Omental fat pad (tissue), 4 donors: ENCODE data around the gene DARS1. TPM values are rescaled to one million over a fixed set of nuclear protein-coding genes. Genes with fewer than 3 reads are reported as not detected.

Experiments used
- ATAC-seq: fragments of 150-250 bp; one replicate; pipeline ENCODE4 v1.9.1; 2016; ENCODE audit warnings: mild to moderate bottlenecking, moderate library complexity; ENCODE audit not compliant: low FRiP score
- DNase-seq: peaks from one replicate; pipeline ENCODE4 v3.0.0-alpha.2; 2019; ENCODE audit warnings: low spot score
- total RNA-seq, 4 donors: library from RNA; depleted of rRNA; stranded (reverse); fragments of >200 nt; gene quantifications; one replicate each; pipeline ENCODE4 v1.1.0, GENCODE V29; 2016
- TF ChIP-seq, protein P1 (sequence below), 3 donors: fragments of 450-650 bp; IDR thresholded peaks; one replicate each; pipeline ENCODE4 v1.5.1; 2016 to 2017; ENCODE audit warnings: antibody characterized with exemption in 3 of 3, mild to moderate bottlenecking in 3 of 3, moderate library complexity in 2 of 3

DARS1 gene
- total RNA-seq, 4 donors from 2014 or later: 59.3 to 76.3 (median 68.2) TPM

- TF ChIP-seq, protein P1, sequence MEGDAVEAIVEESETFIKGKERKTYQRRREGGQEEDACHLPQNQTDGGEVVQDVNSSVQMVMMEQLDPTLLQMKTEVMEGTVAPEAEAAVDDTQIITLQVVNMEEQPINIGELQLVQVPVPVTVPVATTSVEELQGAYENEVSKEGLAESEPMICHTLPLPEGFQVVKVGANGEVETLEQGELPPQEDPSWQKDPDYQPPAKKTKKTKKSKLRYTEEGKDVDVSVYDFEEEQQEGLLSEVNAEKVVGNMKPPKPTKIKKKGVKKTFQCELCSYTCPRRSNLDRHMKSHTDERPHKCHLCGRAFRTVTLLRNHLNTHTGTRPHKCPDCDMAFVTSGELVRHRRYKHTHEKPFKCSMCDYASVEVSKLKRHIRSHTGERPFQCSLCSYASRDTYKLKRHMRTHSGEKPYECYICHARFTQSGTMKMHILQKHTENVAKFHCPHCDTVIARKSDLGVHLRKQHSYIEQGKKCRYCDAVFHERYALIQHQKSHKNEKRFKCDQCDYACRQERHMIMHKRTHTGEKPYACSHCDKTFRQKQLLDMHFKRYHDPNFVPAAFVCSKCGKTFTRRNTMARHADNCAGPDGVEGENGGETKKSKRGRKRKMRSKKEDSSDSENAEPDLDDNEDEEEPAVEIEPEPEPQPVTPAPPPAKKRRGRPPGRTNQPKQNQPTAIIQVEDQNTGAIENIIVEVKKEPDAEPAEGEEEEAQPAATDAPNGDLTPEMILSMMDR (IDR thresholded peaks at IDR 0.05): no peak
- ATAC-seq (no peak), DNase-seq (no peak)
Observed at GRCh38 chr2:135931776-135932443, 53.5 kb downstream of the DARS1 start.

DNA sequence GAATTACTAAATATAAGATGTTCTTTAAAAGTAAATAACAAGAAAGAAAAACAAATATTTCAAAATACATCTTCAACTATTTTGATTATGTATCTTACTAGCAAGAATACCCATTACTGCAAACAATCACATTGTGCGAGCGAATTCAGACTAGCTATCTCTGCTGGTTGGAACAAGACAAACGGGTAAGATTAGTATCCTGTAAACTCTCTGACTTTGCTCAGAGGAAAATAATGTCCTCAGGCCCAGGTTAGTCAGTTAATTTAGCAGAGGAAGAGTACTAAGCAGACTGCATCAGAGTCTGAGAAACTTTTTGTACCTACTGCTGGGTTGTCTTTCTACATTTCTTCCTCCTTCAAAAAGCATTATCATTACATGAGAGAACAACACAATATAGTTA, 58.8 kb downstream of the DARS1 start:
- TF ChIP-seq, protein P1 (IDR thresholded peaks at IDR 0.05): no peak
- ATAC-seq (no peak), DNase-seq (no peak)

DNA sequence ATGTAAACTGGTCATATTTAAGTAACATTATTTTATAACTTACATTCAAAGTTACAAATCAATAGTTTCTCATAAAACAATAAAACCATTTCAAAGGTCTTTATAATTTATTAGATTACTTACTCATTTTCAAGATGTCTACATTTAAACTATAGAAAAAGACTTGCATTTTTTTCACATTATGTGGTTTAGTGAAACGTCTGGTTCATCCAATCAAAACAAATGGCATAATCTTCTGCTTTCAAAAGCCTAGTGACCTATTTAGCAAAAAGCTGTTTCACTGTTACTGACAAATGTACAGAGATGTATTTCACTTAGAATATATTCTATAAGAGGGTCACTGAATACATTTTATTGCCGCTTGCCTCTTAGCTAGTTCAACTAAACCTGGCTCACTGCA, 59.9 kb downstream of the DARS1 start:
- TF ChIP-seq, protein P1 (IDR thresholded peaks at IDR 0.05): no peak
- ATAC-seq: no peak
- DNase-seq: no peak

- ATAC-seq (no peak), DNase-seq (no peak)
- TF ChIP-seq, protein P1 (IDR thresholded peaks at IDR 0.05): no peak
Observed at GRCh38 chr2:135916207-135916606, 69.2 kb downstream of the DARS1 start.

- DNase-seq (no peak), ATAC-seq (no peak)
- TF ChIP-seq, protein P1 (IDR thresholded peaks at IDR 0.05): no peak
Observed at GRCh38 chr2:135914485-135914884, 70.9 kb downstream of the DARS1 start.

DNA sequence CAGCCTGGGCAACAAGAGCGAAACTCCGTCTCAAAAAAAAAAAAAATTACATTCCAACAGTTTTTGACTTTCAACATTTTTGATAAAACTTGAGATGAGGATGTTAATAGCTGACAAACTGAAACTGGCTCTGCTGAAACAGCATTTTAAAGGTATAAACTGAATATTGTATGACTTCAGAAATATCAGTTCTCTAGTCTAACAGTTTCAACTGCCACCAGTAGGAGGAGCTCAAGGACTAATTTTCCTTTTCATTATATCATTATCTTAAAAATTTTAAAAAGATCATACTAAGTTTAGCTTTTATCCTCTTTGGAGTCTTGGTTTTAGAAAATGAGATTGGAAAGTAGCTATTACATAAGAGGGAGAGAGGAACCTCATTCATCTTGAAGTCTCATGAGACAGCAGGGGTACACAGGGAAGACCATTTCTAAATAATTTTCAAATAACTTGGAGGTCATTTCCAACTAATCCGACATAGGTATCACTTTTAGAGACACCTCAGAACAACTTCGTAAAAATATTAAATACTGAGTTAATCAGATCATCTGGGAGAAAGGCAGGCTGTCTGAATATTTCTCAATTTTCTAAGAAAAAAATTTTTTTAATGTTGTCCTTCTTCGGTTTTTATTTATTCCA, 71.6 kb downstream of the DARS1 start:
- no peak for DNase-seq
- TF ChIP-seq, protein P1 (IDR thresholded peaks at IDR 0.05): peak in 1 of 3 donors; percentile 37
- no peak for ATAC-seq

DNA sequence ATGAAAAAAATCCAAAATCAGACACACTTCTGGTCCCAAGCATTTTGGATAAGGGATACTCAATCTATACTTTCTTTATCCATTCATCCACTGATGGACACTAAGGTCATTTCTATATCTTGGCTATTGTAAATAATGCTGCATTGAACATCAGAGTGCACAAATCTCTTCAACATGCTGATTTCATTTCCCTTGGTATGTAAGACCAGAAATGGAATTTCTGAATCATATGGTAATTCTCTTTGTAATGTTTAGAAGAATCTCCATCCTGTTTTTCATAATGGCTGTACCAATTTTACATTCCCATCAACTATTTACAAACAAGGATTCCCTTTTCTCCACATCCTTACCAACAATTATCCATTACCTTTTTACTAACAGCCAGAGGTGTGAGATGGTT, 75.5 kb downstream of the DARS1 start:
- ATAC-seq: no peak
- no peak for DNase-seq
- TF ChIP-seq, protein P1 (IDR thresholded peaks at IDR 0.05): no peak
